GM18498 (cell line): ENCODE data around the gene ZNRF4.

Source experiments
- ATAC-seq: cut with Tn5 transposase; IDR thresholded peaks from one replicate; pipeline ENCODE4 v1.9.1; 2021; ENCODE audit warnings: mild to moderate bottlenecking, moderate library complexity; ENCODE audit not compliant: unreplicated experiment

The ZNRF4 gene

GRCh38 chr19:5501907-5502306 lies 46.7 kb downstream of the ZNRF4 start:
- ATAC-seq = no peak

- ATAC-seq = no peak
Measured at GRCh38 chr19:5503598-5503997, 48.4 kb downstream of the ZNRF4 start.

- ATAC-seq = no peak
Measured at GRCh38 chr19:5504114-5504513, 48.9 kb downstream of the ZNRF4 start.
